GM18909 (cell line): ENCODE results near the gene ZMYND15.

Experiments used
- ATAC-seq: cut with Tn5 transposase; IDR thresholded peaks from one replicate; pipeline ENCODE4 v1.9.1; 2021; ENCODE audit warnings: mild to moderate bottlenecking; ENCODE audit not compliant: unreplicated experiment, poor library complexity

Gene ZMYND15

GRCh38 chr17:4741544-4741943 lies 1.9 kb downstream of the ZMYND15 start:
- ATAC-seq: no peak

DNA sequence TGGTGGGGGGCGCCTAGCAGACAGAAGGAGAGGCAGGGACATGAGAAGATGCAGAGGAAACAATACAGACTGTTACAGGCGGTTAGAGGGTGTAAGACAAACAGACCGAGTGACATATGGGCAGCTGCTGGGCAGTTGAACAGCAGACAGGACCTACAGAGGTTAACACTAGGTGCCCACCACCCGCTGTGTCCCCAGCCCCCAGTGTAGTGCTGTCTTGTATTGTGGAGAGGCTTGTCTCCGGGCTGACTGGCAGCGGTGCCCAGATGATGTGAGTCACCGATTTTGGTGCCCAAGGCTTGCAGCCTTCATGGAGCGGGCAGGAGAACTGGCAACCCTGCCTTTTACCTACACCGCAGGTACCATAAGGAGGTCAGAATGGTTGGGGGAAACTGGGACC lies 2.5 kb downstream of the ZMYND15 start:
- ATAC-seq: no peak

- no peak for ATAC-seq
These were observed 3.0 kb downstream of the ZMYND15 start for GRCh38 chr17:4742629-4743028.

- ATAC-seq: no peak
These were observed 3.6 kb downstream of the ZMYND15 start for GRCh38 chr17:4743216-4743615.

DNA sequence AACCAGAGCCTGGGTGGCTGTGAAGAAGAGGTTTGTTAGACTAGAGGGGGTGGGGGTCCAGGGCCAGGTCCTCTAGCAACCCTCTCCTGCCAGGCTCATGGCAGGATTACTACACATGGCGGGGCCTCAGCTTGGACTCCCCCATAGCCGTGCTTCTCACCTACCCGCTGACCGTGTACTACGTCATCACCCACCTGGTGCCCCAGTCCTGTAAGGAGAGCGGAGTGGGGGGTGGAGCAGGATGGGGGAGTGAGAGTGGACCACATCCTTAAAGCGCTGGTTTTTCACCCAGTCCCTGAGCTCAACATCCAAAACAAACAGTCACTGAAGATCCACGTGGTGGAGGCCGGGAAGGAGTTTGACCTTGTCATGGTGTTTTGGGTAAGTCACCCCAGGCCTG lies 4.3 kb downstream of the ZMYND15 start:
- no peak for ATAC-seq

- ATAC-seq: no peak
These were observed 5.7 kb downstream of the ZMYND15 start for GRCh38 chr17:4744999-4745969.

- ATAC-seq: no peak
These were observed 8.2 kb downstream of the ZMYND15 start for GRCh38 chr17:4747847-4748246.

- no peak for ATAC-seq
These were observed 9.1 kb downstream of the ZMYND15 start for GRCh38 chr17:4748686-4749085.

DNA sequence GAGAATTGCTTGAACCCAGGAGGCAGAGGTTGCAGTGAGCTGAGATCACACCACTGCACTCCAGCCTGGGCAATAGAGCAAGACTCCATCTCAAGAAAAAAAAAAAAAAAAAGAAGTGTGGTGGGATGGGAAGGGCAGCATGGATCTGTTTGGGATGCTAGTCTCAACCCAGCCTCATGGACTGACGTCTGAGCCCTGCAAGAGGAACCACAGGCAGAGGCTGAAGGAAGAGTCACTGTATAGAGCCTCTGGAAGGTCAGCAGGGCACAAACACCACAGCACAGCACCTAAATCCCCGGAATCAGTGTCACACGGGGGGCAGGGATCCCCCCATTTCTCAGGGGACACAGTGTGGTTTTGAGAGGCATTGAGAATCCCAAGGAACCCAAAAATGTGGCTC lies 11.0 kb downstream of the ZMYND15 start:
- ATAC-seq: no peak

DNA sequence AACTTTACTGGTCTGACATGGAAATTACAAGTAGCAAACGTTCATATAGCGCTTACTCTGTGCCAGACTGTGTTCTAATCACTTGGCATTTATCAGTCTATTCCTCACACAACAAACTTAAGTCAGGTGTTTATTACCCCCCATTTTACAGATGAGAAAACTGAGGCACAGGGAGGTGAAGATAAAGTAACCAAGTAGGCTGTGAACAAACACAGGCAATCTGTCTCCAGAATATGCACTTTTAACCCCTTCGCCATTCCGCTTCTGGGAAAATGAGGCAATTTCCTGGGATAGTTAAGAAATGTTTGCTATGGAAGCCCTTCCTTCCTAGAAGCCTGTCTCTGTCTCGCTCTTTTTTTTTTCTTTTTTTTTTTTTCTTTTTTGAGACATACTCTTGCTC lies 12.3 kb downstream of the ZMYND15 start:
- no peak for ATAC-seq

GRCh38 chr17:4753392-4753791 lies 13.8 kb downstream of the ZMYND15 start:
- ATAC-seq: no peak

GRCh38 chr17:4759776-4760236 lies 20.2 kb downstream of the ZMYND15 start:
- ATAC-seq: no peak

DNA sequence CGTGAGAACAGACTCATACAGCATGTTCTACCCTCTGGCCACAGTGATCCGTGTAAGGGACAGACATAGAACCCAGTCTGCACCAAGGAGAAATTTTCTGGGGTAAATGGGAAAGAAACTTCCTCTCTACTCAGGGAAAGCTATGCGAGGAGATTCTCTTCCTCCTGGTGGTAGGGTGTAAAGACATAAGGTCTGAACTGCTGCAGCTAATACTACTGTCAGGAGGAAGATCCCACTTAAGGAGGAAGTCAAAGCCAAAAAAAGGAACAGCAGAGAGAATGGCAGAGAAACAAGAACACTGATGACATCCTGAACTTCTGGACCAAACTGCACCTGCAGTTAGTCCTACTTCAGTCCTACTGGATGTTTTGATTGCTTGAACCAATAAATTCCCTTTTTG lies 25.0 kb downstream of the ZMYND15 start:
- no peak for ATAC-seq

DNA sequence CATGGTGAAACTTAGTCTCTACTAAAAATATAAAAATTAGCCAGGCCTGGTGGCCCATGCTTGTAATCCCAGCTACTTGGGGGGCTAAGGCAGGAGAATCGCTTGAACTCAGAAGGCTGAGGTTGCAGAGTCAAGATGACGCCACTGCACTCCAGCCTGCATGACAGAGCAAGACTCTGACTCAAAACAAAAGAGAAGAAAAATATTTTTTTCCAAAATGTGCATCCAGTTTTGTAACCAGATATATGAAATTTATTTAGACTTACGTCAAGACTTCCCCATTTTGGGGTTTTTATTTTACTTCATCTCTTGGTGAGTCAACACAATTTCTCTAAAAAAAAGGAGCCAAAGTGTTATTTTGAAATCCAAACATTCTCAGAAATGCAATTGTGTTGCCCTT lies 26.6 kb downstream of the ZMYND15 start:
- ATAC-seq: no peak

- no peak for ATAC-seq
These were observed 27.1 kb downstream of the ZMYND15 start for GRCh38 chr17:4766723-4767122.

- ATAC-seq: no peak
These were observed 28.7 kb downstream of the ZMYND15 start for GRCh38 chr17:4768298-4768697.

- ATAC-seq: no peak
These were observed 30.0 kb downstream of the ZMYND15 start for GRCh38 chr17:4769628-4770027.

- ATAC-seq: no peak
These were observed 32.0 kb downstream of the ZMYND15 start, which contains the start of gene TM4SF5 for GRCh38 chr17:4771519-4772234. TM4SF5 (plus strand) TSS chr17:4771886; CDS start chr17:4771923, 37 bp downstream.

DNA sequence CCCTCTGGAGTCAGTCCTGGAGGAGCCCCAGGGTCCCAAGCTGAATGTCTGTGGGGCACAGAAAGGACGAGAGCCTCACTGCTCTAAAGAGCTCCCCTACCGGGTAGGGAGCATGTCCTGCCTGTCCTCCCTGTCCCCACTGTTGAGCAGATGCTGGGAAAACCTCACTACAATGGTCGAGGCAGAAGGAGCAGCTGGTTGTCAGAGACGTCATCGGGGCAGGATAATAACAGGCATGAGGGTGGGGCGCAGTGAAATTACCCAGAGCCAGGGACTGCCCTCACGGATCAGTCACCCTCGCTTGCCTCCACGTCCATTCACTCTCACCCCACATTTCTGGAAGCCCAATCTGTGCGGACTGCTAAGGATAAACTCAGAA lies 32.6 kb downstream of the ZMYND15 start:
- no peak for ATAC-seq

DNA sequence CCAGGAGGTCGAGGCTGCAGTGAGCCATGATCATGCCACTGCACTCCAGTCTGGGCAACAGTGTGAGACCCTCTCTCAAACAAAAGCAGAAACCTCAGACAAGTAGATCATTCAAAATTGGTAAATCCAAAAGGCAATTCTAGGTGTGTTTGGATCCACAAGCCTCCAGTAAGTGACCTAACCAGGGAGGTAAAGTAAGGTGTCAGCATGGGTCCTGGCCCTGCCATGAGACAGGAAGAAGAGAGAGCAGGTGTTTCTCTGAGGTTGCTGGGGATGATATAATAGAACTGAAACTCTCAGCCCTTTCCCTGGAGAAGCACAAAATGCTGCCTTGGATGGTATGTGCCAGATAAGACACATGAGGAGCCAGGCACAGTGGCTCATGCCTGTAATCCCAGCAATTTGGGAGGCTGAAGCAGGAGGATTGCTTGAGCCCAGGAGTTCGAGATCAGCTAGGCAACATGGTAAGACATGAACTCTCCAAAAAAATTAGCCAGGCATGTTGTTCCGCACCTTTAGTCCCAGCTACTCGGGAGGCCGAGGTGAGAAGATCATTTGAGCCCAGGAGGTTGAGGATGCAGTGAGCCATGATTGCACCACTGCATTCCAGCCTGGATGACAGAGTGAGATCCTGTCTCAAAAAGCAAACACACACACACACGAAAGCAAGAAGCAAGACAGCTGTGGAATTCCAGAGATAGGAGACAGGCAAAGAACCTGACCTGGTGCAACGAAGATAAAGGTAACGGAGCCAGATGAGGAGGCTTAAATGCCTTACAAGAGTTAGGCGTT lies 38.5 kb downstream of the ZMYND15 start:
- no peak for ATAC-seq
